ENCODE measurements around the gene CKLF. TPM values are rescaled to one million over a fixed set of nuclear protein-coding genes. Genes with fewer than 3 reads are reported as not detected.
"Not testable (repeated sequence)": the region's sequence is repeated elsewhere in the genome, so short reads cannot be mapped to it uniquely, and the experiment has no call there.

Gene CKLF
- total RNA-seq, 1 experiment from 2014 or later = 47.9 TPM

DNA sequence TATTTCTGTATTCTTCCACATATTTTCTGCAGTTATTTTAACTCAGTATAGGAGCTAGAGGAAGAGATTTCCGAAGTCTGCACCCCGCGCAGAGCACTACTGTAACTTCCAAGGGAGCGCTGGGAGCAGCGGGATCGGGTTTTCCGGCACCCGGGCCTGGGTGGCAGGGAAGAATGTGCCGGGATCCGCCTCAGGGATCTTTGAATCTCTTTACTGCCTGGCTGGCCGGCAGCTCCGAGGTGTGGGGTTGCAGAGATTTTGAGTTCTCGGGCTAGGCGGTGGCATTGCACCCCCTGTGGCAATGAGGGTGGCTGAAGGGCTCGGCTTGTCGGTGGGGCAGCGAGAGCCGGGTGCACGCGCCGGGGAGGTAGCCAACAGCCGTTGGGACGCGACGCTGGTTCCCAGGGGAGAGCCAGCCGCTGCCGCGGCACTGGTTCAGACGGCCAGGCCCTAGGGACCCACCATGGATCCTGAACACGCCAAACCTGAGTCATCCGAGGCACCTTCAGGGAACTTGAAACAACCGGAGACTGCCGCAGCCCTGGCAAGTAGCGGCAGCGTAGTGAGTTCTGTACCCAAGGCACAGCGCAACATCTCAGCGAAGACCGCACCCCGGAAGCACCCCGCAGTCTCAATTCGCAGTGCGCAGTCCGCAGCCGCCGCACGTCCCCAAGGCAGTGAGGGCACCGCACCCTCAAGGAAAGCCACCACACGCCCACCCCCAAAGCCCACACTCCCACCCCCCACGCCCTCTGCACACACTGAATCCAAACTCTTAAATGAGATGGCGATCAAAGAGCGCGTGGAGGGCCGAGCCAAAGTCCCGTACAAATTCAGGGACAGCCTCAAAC lies 13.9 kb downstream of the CKLF start, which contains the start of gene CMTM1:
CMTM1 (plus strand) TSS at position 389 of the 851 bp plus-strand sequence; CDS start at position 464, 75 bp downstream.
- Histone ChIP-seq H3K4me3 (ENCODE audit: low read length) (no peak within 1 kb of the TSS), H4K20me1 (ENCODE audit: low read length) (no peaks in the 10 kb centered on the region), H3K27ac (ENCODE audit: low read length) (no peak within 1 kb of the TSS), H3K36me3 (ENCODE audit: low read depth, low read length) (no peaks in the 10 kb centered on the region), H3K9ac (ENCODE audit: low read length) (no peak within 1 kb of the TSS), H3K9me2 (replicated peaks; ENCODE audit: low read length) (no peaks in the 10 kb centered on the region), H3K4me2 (ENCODE audit: low read length) (no peak within 1 kb of the TSS), H3K4me1 (ENCODE audit: insufficient read depth, low read length) (peaks cover 12% of the 10 kb centered on the region), H3K79me2 (ENCODE audit: low read length) (no peaks in the 10 kb centered on the region), H3K9me3 (ENCODE audit: low read length) (no peaks in the 10 kb centered on the region), H2AFZ (ENCODE audit: low read length) (no peak within 1 kb of the TSS), H3F3A (ENCODE audit: low read length, unreplicated experiment) (no peaks in the 10 kb centered on the region), H3K27me3 (ENCODE audit: low read length) (no peaks in the 10 kb centered on the region)
- TF ChIP-seq EZH2 (IDR thresholded peaks at IDR 0.05; ENCODE audit: low read length, unreplicated experiment) = no peak
- TF ChIP-seq EZH2phosphoT487 (IDR thresholded peaks at IDR 0.05; ENCODE audit: borderline replicate concordance, low read length) = no peak
- TF ChIP-seq, protein P1, sequence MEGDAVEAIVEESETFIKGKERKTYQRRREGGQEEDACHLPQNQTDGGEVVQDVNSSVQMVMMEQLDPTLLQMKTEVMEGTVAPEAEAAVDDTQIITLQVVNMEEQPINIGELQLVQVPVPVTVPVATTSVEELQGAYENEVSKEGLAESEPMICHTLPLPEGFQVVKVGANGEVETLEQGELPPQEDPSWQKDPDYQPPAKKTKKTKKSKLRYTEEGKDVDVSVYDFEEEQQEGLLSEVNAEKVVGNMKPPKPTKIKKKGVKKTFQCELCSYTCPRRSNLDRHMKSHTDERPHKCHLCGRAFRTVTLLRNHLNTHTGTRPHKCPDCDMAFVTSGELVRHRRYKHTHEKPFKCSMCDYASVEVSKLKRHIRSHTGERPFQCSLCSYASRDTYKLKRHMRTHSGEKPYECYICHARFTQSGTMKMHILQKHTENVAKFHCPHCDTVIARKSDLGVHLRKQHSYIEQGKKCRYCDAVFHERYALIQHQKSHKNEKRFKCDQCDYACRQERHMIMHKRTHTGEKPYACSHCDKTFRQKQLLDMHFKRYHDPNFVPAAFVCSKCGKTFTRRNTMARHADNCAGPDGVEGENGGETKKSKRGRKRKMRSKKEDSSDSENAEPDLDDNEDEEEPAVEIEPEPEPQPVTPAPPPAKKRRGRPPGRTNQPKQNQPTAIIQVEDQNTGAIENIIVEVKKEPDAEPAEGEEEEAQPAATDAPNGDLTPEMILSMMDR (conservative IDR thresholded peaks at IDR 0.05; ENCODE audit: low read depth, low read length) = no peak
- no peak for ATAC-seq
- ChIA-PET POLR2A (ENCODE audit: unreplicated experiment) (no interaction called here), CTCF (no interaction called here)
- DNase-seq = no peak
- intact Hi-C loops (cut with micrococcal nuclease) = no loop called here
- BruUV-seq (replicated peaks) = no TSS peak

DNA sequence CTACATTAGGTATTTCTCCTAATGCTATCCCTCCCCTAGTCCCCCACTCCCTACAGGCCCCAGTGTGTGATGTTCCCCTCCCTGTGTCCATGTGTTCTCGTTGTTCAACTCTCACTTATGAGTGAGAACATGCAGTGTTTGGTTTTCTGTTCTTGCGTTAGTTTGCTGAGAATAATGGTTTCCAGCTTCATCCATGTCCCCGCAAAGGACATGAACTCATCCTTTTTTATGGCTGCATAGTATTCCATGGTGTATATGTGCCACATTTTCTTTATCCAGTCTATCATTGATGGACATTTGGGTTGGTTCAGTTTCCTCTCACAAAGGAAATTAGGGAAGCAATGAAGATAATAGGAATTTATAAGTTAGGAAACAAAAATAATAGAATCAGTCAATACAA lies 14.9 kb downstream of the CKLF start:
- not testable (repeated sequence) for ATAC-seq

DNA sequence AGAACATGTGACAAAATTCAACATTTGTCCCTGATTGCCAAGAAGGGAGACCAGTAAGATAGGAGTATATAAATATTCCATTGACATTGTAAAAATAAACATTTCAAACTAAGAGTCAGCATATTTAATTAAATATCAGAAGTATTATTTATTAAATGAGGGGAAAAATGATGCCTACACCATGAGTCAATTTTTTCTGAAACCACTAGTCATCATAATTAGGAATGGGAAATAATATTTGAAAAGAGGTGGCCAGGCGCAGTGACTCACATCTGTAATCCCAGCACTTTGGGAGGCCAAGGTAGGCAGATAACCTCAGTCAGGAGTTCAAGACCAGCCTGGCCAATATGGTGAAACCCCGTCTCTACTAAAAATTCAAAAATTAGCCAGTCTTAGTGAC lies 16.0 kb downstream of the CKLF start:
- H4K20me1 ChIP-seq (ENCODE audit: low read length) = no peaks in the 10 kb centered on the region
- CTCF ChIA-PET = no interaction called here
- POLR2A ChIA-PET (ENCODE audit: unreplicated experiment) = no interaction called here
- no peaks in the 10 kb centered on the region for H3F3A ChIP-seq (ENCODE audit: low read length, unreplicated experiment)
- H3K27me3 ChIP-seq (ENCODE audit: low read length) = no peaks in the 10 kb centered on the region
- H3K9ac ChIP-seq (ENCODE audit: low read length) = no peak overlapping the region
- BruUV-seq (replicated peaks) = no TSS peak
- H2AFZ ChIP-seq (ENCODE audit: low read length) = no peak overlapping the region
- no peak for ATAC-seq
- no peak overlapping the region for H3K4me2 ChIP-seq (ENCODE audit: low read length)
- H3K9me3 ChIP-seq (ENCODE audit: low read length) = no peaks in the 10 kb centered on the region
- no peaks in the 10 kb centered on the region for H3K9me2 ChIP-seq (replicated peaks; ENCODE audit: low read length)
- no peaks in the 10 kb centered on the region for H3K36me3 ChIP-seq (ENCODE audit: low read depth, low read length)
- no peak for DNase-seq
- no peak overlapping the region for H3K4me3 ChIP-seq (ENCODE audit: low read length)
- intact Hi-C loops (cut with micrococcal nuclease) = no loop called here
- H3K79me2 ChIP-seq (ENCODE audit: low read length) = no peaks in the 10 kb centered on the region
- TF ChIP-seq, protein P1 (conservative IDR thresholded peaks at IDR 0.05; ENCODE audit: low read depth, low read length) = no peak
- TF ChIP-seq EZH2 (IDR thresholded peaks at IDR 0.05; ENCODE audit: low read length, unreplicated experiment) (no peak), EZH2phosphoT487 (IDR thresholded peaks at IDR 0.05; ENCODE audit: borderline replicate concordance, low read length) (no peak)
- peaks cover 12% of the 10 kb centered on the region for H3K4me1 ChIP-seq (ENCODE audit: insufficient read depth, low read length)
- H3K27ac ChIP-seq (ENCODE audit: low read length) = no peak overlapping the region

More for the DNA sequence above, 14.9 kb downstream of the CKLF start:
- H3K27ac ChIP-seq (ENCODE audit: low read length); intact Hi-C loops (cut with micrococcal nuclease); DNase-seq; H3K9ac ChIP-seq (ENCODE audit: low read length); H3K79me2 ChIP-seq (ENCODE audit: low read length); CTCF ChIA-PET; H3K27me3 ChIP-seq (ENCODE audit: low read length); BruUV-seq (replicated peaks); H3K4me2 ChIP-seq (ENCODE audit: low read length); H4K20me1 ChIP-seq (ENCODE audit: low read length); H3K9me2 ChIP-seq (replicated peaks; ENCODE audit: low read length); H3K36me3 ChIP-seq (ENCODE audit: low read depth, low read length); H3K4me3 ChIP-seq (ENCODE audit: low read length); POLR2A ChIA-PET (ENCODE audit: unreplicated experiment); H3K9me3 ChIP-seq (ENCODE audit: low read length); H2AFZ ChIP-seq (ENCODE audit: low read length); H3F3A ChIP-seq (ENCODE audit: low read length, unreplicated experiment): not testable (repeated sequence)
- peaks cover 12% of the 10 kb centered on the region for H3K4me1 ChIP-seq (ENCODE audit: insufficient read depth, low read length)
